Endodermal cell (in vitro differentiated cells): ENCODE results near the gene TBXAS1. TPM values are rescaled to one million over a fixed set of nuclear protein-coding genes. Genes with fewer than 3 reads are reported as not detected.

Experiments
- DNase-seq: peaks from one replicate; pipeline ENCODE4 v3.0.0-alpha.2; 2017
- H3K27ac ChIP-seq: 2 replicates; pipeline ENCODE4 v1.5.1; 2013; ENCODE audit warnings: mild to moderate bottlenecking, low read depth, low read length, moderate library complexity
- H3K27me3 ChIP-seq: 2 replicates; pipeline ENCODE4 v1.6.1; 2013; ENCODE audit warnings: mild to moderate bottlenecking, low read length, moderate library complexity; ENCODE audit not compliant: insufficient read depth, control insufficient read depth, poor library complexity, severe bottlenecking
- H3K36me3 ChIP-seq: 2 replicates; pipeline ENCODE4 v1.7.0; 2013; ENCODE audit warnings: mild to moderate bottlenecking, low read length, moderate library complexity; ENCODE audit not compliant: control insufficient read depth, insufficient read depth
- H3K4me1 ChIP-seq: one replicate; pipeline ENCODE4 v1.7.0; 2013; ENCODE audit warnings: low read length; ENCODE audit not compliant: control insufficient read depth, insufficient read depth
- H3K4me3 ChIP-seq: 2 replicates; pipeline ENCODE4 v1.5.1; 2013; ENCODE audit warnings: mild to moderate bottlenecking, low read length, moderate library complexity
- H3K9ac ChIP-seq: 2 replicates; pipeline ENCODE4 v1.6.1; 2013; ENCODE audit warnings: mild to moderate bottlenecking, low read length, moderate library complexity; ENCODE audit not compliant: poor library complexity, severe bottlenecking; ENCODE audit errors: extremely low read depth
- H3K9me3 ChIP-seq: 2 replicates; pipeline ENCODE4 v1.6.1; 2013; ENCODE audit warnings: mild to moderate bottlenecking, low read length, moderate library complexity; ENCODE audit not compliant: control insufficient read depth
- H3K27ac Mint-ChIP-seq: 2 replicates; pipeline ENCODE4 v1.8.0; 2020; ENCODE audit warnings: mixed read lengths
- H3K27me3 Mint-ChIP-seq: 2 replicates; pipeline ENCODE4 v1.8.0; 2021; ENCODE audit warnings: mild to moderate bottlenecking, mixed read lengths; ENCODE audit not compliant: insufficient read depth
- H3K36me3 Mint-ChIP-seq: 2 replicates; pipeline ENCODE4 v1.8.0; 2020; ENCODE audit warnings: low read depth, mixed read lengths
- H3K4me1 Mint-ChIP-seq: 2 replicates; pipeline ENCODE4 v1.8.0; 2020; ENCODE audit warnings: mixed read lengths
- H3K4me3 Mint-ChIP-seq: 2 replicates; pipeline ENCODE4 v1.8.0; 2020; ENCODE audit warnings: mild to moderate bottlenecking, moderate library complexity, mixed read lengths
- H3K9me3 Mint-ChIP-seq: 2 replicates; pipeline ENCODE4 v1.8.0; 2020; ENCODE audit warnings: mild to moderate bottlenecking, mixed read lengths
- CTCF ChIP-seq: fragments of 200-600 bp; sonication (generic); conservative IDR thresholded peaks from 2 replicates; pipeline ENCODE4 v1.5.0; 2021; ENCODE audit warnings: antibody characterized with exemption, mild to moderate bottlenecking
- WGBS, 2 experiments: methylation state at CpG; one replicate each; pipeline versions ENCODE4 v1.1.5 to v1.1.7; 2013; ENCODE audit warnings: missing lambda C conversion rate in 2 of 2, mixed read lengths in 1 of 2; ENCODE audit not compliant: insufficient coverage in 1 of 2, insufficient read length in 1 of 2; 5-methylcytosine and 5-hydroxymethylcytosine counted together
- total RNA-seq, 2 donors: library from RNA; stranded (reverse); fragmentation: NEBNext Ultra II Directional in 1 of 2; extraction: Animal tissue kit (Norgen Biotek cat#: 25700) in 1 of 2; gene quantifications; 2 replicates in 1 of 2; 3 replicates in 1 of 2; pipeline ENCODE4 v1.2.1, GENCODE V29; 2021

TBXAS1 gene
- total RNA-seq, 2 donors from 2014 or later, result 7.6 to 13.5 TPM

- H3K27ac ChIP-seq, result no peak overlapping the region
- no peak overlapping the region for H3K9ac ChIP-seq
- H3K36me3 ChIP-seq, result no peaks in the 10 kb centered on the region
- Mint-ChIP-seq H3K36me3 (no peaks in the 10 kb centered on the region), H3K27me3 (peaks cover 3% of the 10 kb centered on the region), H3K4me3 (no peak overlapping the region), H3K4me1 (no peaks in the 10 kb centered on the region), H3K27ac (no peak overlapping the region), H3K9me3 (peaks cover 14% of the 10 kb centered on the region)
- H3K9me3 ChIP-seq, result peaks cover 15% of the 10 kb centered on the region
- no peak for DNase-seq
- H3K4me1 ChIP-seq, result no peaks in the 10 kb centered on the region
- peaks cover 6% of the 10 kb centered on the region for H3K27me3 ChIP-seq
- no peak overlapping the region for H3K4me3 ChIP-seq
- no peak for TF ChIP-seq CTCF
- 90% methylated on average over 2 of the region's 2 CpGs; no CpG with 5 or more reads in 1 of the 2 experiments for WGBS, 2 experiments
These were observed 112.8 kb downstream of the TBXAS1 start for GRCh38 chr7:139941866-139942265.

- no peaks in the 10 kb centered on the region for H3K4me1 ChIP-seq
- peaks cover 6% of the 10 kb centered on the region for H3K27me3 ChIP-seq
- no peak overlapping the region for H3K27ac ChIP-seq
- no peak overlapping the region for H3K4me3 ChIP-seq
- no peak overlapping the region for H3K9ac ChIP-seq
- peaks cover 18% of the 10 kb centered on the region for H3K9me3 ChIP-seq
- H3K9me3 Mint-ChIP-seq, result peaks cover 18% of the 10 kb centered on the region
- peaks cover 2% of the 10 kb centered on the region for H3K36me3 Mint-ChIP-seq
- DNase-seq, result no peak
- no peaks in the 10 kb centered on the region for H3K4me1 Mint-ChIP-seq
- WGBS, 2 experiments, result 91 to 98% methylated on average over 5 to 6 of the region's 6 CpGs
- H3K27me3 Mint-ChIP-seq, result peaks cover 3% of the 10 kb centered on the region
- H3K4me3 Mint-ChIP-seq, result no peak overlapping the region
- no peak overlapping the region for H3K27ac Mint-ChIP-seq
- no peak for TF ChIP-seq CTCF
- H3K36me3 ChIP-seq, result no peaks in the 10 kb centered on the region
These were observed 113.6 kb downstream of the TBXAS1 start for GRCh38 chr7:139942636-139943035.

GRCh38 chr7:139943401-139943800 lies 114.3 kb downstream of the TBXAS1 start:
- H3K27me3 Mint-ChIP-seq, result peaks cover 3% of the 10 kb centered on the region
- Histone ChIP-seq H3K36me3 (no peaks in the 10 kb centered on the region), H3K4me3 (no peak overlapping the region), H3K9ac (no peak overlapping the region), H3K27me3 (peaks cover 6% of the 10 kb centered on the region), H3K9me3 (peaks cover 18% of the 10 kb centered on the region), H3K27ac (no peak overlapping the region), H3K4me1 (no peaks in the 10 kb centered on the region)
- H3K27ac Mint-ChIP-seq, result no peak overlapping the region
- H3K4me1 Mint-ChIP-seq, result no peaks in the 10 kb centered on the region
- no peak for TF ChIP-seq CTCF
- no peak overlapping the region for H3K4me3 Mint-ChIP-seq
- H3K36me3 Mint-ChIP-seq, result peaks cover 2% of the 10 kb centered on the region
- H3K9me3 Mint-ChIP-seq, result peaks cover 18% of the 10 kb centered on the region
- DNase-seq, result no peak
- WGBS, 2 experiments, result 82 to 89% methylated on average over 3 to 4 of the region's 4 CpGs
